Heart right ventricle (tissue), 16 donors: ENCODE measurements around the gene NHSL1. TPM values are rescaled to one million over a fixed set of nuclear protein-coding genes. Genes with fewer than 3 reads are reported as not detected.

Source experiments
- ATAC-seq, 8 donors: fragments of 200-7000 bp; cut with Tn5 transposase; one replicate each; pipeline ENCODE4 v1.9.1; 2020; ENCODE audit warnings: mild to moderate bottlenecking in 8 of 8, moderate library complexity in 8 of 8, moderate number of reproducible peaks in 1 of 8
- DNase-seq, 2 donors: peaks; one replicate each; pipeline ENCODE4 v3.0.0-alpha.2; 2020
- H3K27ac ChIP-seq, 10 donors: fragments of 200-600 bp; sonication (generic) in 2 of 10; one replicate each; pipeline versions ENCODE4 v1.5.0 to v1.8.0; 2020 to 2022; ENCODE audit warnings: mild to moderate bottlenecking in 3 of 10
- H3K27me3 ChIP-seq, 7 donors: fragments of 200-600 bp; one replicate each; pipeline ENCODE4 v1.8.0; 2021 to 2022; ENCODE audit warnings: mild to moderate bottlenecking in 2 of 7
- H3K36me3 ChIP-seq, 9 donors: fragments of 200-600 bp; sonication (generic) in 1 of 9; one replicate each; pipeline versions ENCODE4 v1.5.0 to v1.8.0; 2020 to 2022; ENCODE audit warnings: mild to moderate bottlenecking in 2 of 9
- H3K4me1 ChIP-seq, 9 donors: fragments of 200-600 bp; sonication (generic) in 1 of 9; one replicate each; pipeline versions ENCODE4 v1.5.0 to v1.8.0; 2020 to 2022; ENCODE audit warnings: mild to moderate bottlenecking in 4 of 9
- H3K4me3 ChIP-seq, 10 donors: fragments of 200-600 bp; sonication (generic) in 2 of 10; one replicate each; pipeline versions ENCODE4 v1.5.0 to v1.8.0; 2020 to 2022; ENCODE audit warnings: mild to moderate bottlenecking in 7 of 10, moderate library complexity in 2 of 10
- H3K9me3 ChIP-seq, 11 donors: fragments of 200-600 bp in 10 of 11; sonication (generic) in 2 of 11; one replicate each; pipeline versions ENCODE4 v1.5.0 to v1.8.0; 2013 to 2022; ENCODE audit warnings: mild to moderate bottlenecking in 2 of 11, control low read depth in 1 of 11, moderate library complexity in 1 of 11
- CTCF ChIP-seq, 9 donors: fragments of 200-600 bp; sonication (generic) in 2 of 9; IDR thresholded peaks; one replicate each; pipeline versions ENCODE4 v1.5.0 to v1.8.0; 2021 to 2022; ENCODE audit warnings: antibody characterized with exemption in 9 of 9, mild to moderate bottlenecking in 5 of 9, moderate library complexity in 1 of 9
- WGBS, 2 donors: extraction: QIAGEN DNeasy Blood & Tissue Kit; methylation state at CpG; one replicate each; pipeline ENCODE4 v1.1.7; 2013; ENCODE audit warnings: inconsistent platforms in 1 of 2; 5-methylcytosine and 5-hydroxymethylcytosine counted together
- intact Hi-C, 10 donors: fragments of 100-400 bp; cut with DNase I; formaldehyde crosslinking; loops; one replicate each; pipeline versions ENCODE4 v1.11.1 to v1.14.2; 2022
- polyA plus RNA-seq, 2 donors: library from polyadenylated mRNA; stranded (reverse); fragments of 200-250 nt; gene quantifications; one replicate each; pipeline ENCODE4 v1.2.3, GENCODE V29; 2013
- total RNA-seq, 10 donors: library from RNA; stranded (reverse); fragmentation: NEBNext Ultra II Directional in 3 of 10; extraction: Animal tissue kit (Norgen Biotek cat#: 25700) in 3 of 10; gene quantifications; one replicate each; pipeline versions ENCODE4 v1.2.1 to v1.2.4, GENCODE V29; 2021 to 2023
- donor health status: Arrhythmogenic right ventricular cardiomyopathy.
- donor health status: ischemic (EF 13 %, LVEDD 7.1; RV severe dilation, severe dysfunction).
- donor health status: healthy with polysubstance abuse.
- donor health status: DM: no; HTN: yes; CAD: no.
- donor health status: DM: no; HTN: no; CAD: no.
- donor health status: ischemic (EF 25% LVEDD 6.9; RV normal size, moderate dysfunction).
- donor health status: ischemic (EF 25% LVEDD 5.7; RV mildly dilated, moderate dysfunction).
- donor health status: healthy.
- donor health status: DM: yes; HTN: yes; CAD: no.
- donor health status: Ischemic cardiomyopathy.
- donor health status: ischemic (EF 35%, LVEDD 5.7; RV mildly dilated, moderate dysfunction).
- donor health status: nonischemic (EF 11% LVEDD 7.7; RV severe dilation, severe dysfunction).
- donor health status: DM: yes; HTN: yes; CAD: no.
- donor health status: PGD.
- donor health status: ischemic (EF 29% LVEDD 5.4; RV normal size, mild dysfunction).
- donor health status: nonischemic (EF 23%, LVEDD 6.1; RV moderate dilation, normal function).

The NHSL1 gene
- total and polyA plus RNA-seq, 12 donors: 5.0 to 97.4 (median 74.7) TPM

GRCh38 chr6:138492113-138492512, 7.2 kb downstream of the NHSL1 start:
- ATAC-seq (peak in 1 of 8 donors; percentile 35), DNase-seq (no peak)
- peaks cover 0 to 53% (median 32%) of the 10 kb centered on the region in 9 donors for H3K4me1 ChIP-seq
- no peaks in the 10 kb centered on the region for H3K27me3 ChIP-seq
- no peak overlapping the region for H3K27ac ChIP-seq
- intact Hi-C loops: no loop called here
- H3K4me3 ChIP-seq: no peak overlapping the region
- peaks cover 0 to 27% (median 0%) of the 10 kb centered on the region in 9 donors for H3K36me3 ChIP-seq
- no peaks in the 10 kb centered on the region for H3K9me3 ChIP-seq
- no peak for TF ChIP-seq CTCF (IDR thresholded peaks at IDR 0.05)
- WGBS, 2 donors: 37 to 43% methylated on average over 4 of the region's 4 CpGs

GRCh38 chr6:138491017-138491416, 8.3 kb downstream of the NHSL1 start:
- intact Hi-C loops: no loop called here

GRCh38 chr6:138489846-138490245, 9.4 kb downstream of the NHSL1 start:
- H3K27ac ChIP-seq: no peak overlapping the region
- 90 to 92% methylated on average over 1 of the region's 2 CpGs for WGBS, 2 donors
- no peak for ATAC-seq
- peaks cover 0 to 15% (median 0%) of the 10 kb centered on the region in 9 donors for H3K36me3 ChIP-seq
- H3K9me3 ChIP-seq: no peaks in the 10 kb centered on the region
- H3K27me3 ChIP-seq: no peaks in the 10 kb centered on the region
- no peak overlapping the region for H3K4me3 ChIP-seq
- intact Hi-C loops: no loop called here
- no peak for TF ChIP-seq CTCF (IDR thresholded peaks at IDR 0.05)
- DNase-seq: no peak
- peaks cover 8 to 74% (median 49%) of the 10 kb centered on the region in 9 donors for H3K4me1 ChIP-seq

More at GRCh38 chr6:138491017-138491416, 8.3 kb downstream of the NHSL1 start:
- ATAC-seq: no peak
- TF ChIP-seq CTCF (IDR thresholded peaks at IDR 0.05): no peak
- H3K27ac ChIP-seq: no peak overlapping the region
- WGBS, 2 donors: 97% methylated on average over 1 of the region's 1 CpG
- no peaks in the 10 kb centered on the region for H3K9me3 ChIP-seq
- H3K36me3 ChIP-seq: peaks cover 0 to 27% (median 0%) of the 10 kb centered on the region in 9 donors
- H3K4me3 ChIP-seq: no peak overlapping the region
- H3K4me1 ChIP-seq: peaks cover 5 to 62% (median 40%) of the 10 kb centered on the region in 9 donors
- DNase-seq: no peak
- H3K27me3 ChIP-seq: no peaks in the 10 kb centered on the region

GRCh38 chr6:138487102-138487604, 12.1 kb downstream of the NHSL1 start:
- Histone ChIP-seq H3K27ac (no peak overlapping the region), H3K36me3 (peaks cover 0 to 9% (median 0%) of the 10 kb centered on the region in 9 donors), H3K9me3 (no peaks in the 10 kb centered on the region), H3K27me3 (no peaks in the 10 kb centered on the region), H3K4me1 (peaks cover 5 to 63% (median 36%) of the 10 kb centered on the region in 9 donors), H3K4me3 (no peak overlapping the region)
- no peak for DNase-seq
- peak in 3 of 8 donors; percentile 26 to 71 (median 40) for ATAC-seq
- no peak for TF ChIP-seq CTCF (IDR thresholded peaks at IDR 0.05)
- WGBS, 2 donors: 40 to 63% methylated on average over 6 of the region's 6 CpGs
- intact Hi-C loops: no loop called here
